ENCODE results near the gene CSF2RB.
"Not testable (repeated sequence)": the region's sequence is repeated elsewhere in the genome, so short reads cannot be mapped to it uniquely, and the experiment has no call there.

CSF2RB gene

GRCh38 chr22:36976606-36977005 is 63.2 kb downstream of the CSF2RB start:
- no peak for DNase-seq

GRCh38 chr22:36977401-36977861 is 64.0 kb downstream of the CSF2RB start:
- no peak for DNase-seq

GRCh38 chr22:36977947-36978660 is 64.7 kb downstream of the CSF2RB start:
- DNase-seq = peak; percentile 76

- no peak for DNase-seq
Measured at GRCh38 chr22:36979016-36979910, 65.8 kb downstream of the CSF2RB start.

GRCh38 chr22:36981247-36981775 is 67.9 kb downstream of the CSF2RB start:
- DNase-seq = peak; percentile 1

GRCh38 chr22:36982136-36982535 is 68.7 kb downstream of the CSF2RB start:
- DNase-seq = no peak

GRCh38 chr22:36985211-36985889 is 71.9 kb downstream of the CSF2RB start:
- no peak for DNase-seq

GRCh38 chr22:36986242-36986821 is 72.9 kb downstream of the CSF2RB start:
- DNase-seq = peak; percentile 7

GRCh38 chr22:36988075-36988832 is 74.8 kb downstream of the CSF2RB start:
- DNase-seq = no peak

- not testable (repeated sequence) for DNase-seq
Measured at GRCh38 chr22:36989012-36989411, 75.6 kb downstream of the CSF2RB start.
